COR-L47 (cell line): ENCODE results near the gene TGFBR3L.
"Not testable (repeated sequence)": the region's sequence is repeated elsewhere in the genome, so short reads cannot be mapped to it uniquely, and the experiment has no call there.

Experiments
- DNase-seq: peaks from one replicate; lab custom pipeline; 2025; lab: John Stamatoyannopoulos, UW

The TGFBR3L gene

DNA sequence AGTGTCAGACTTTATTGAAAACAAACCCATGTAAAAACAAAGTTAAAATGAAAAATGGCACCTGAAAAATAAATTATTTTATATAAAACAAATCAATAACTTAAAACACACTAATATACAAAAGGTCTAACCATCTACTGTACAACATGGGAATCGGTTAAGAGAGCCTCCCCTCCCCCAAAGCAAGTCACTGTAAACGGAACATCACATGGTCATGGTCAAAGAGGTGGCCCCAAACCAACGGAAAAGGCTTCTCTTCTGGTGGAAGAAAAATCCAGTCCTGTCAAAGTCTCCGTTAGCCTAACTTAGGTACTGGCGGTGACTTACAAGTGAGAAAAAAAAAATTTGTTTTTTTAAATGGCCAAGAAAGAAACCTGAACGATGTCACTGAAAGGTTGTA is 44.6 kb downstream of the TGFBR3L start:
- no peak for DNase-seq

DNA sequence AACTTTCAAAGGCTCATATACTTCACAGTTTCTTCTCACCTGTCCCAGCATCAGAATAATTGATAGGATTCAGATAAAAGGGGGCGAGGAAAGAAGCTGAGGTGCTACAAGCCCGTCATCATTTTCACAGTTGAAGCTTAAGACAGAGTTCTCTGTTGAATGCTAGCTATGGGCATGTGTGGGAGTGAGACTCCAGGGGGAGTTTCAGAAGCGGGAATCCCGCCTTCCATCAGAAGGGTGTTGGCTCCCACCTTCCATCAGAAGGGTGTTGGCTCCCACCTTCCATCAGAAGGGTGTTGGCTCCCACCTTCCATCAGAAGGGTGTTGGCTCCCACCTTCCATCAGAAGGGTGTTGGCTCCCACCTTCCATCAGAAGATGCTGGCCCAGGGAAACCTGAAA is 46.5 kb downstream of the TGFBR3L start:
- DNase-seq = not testable (repeated sequence)

DNA sequence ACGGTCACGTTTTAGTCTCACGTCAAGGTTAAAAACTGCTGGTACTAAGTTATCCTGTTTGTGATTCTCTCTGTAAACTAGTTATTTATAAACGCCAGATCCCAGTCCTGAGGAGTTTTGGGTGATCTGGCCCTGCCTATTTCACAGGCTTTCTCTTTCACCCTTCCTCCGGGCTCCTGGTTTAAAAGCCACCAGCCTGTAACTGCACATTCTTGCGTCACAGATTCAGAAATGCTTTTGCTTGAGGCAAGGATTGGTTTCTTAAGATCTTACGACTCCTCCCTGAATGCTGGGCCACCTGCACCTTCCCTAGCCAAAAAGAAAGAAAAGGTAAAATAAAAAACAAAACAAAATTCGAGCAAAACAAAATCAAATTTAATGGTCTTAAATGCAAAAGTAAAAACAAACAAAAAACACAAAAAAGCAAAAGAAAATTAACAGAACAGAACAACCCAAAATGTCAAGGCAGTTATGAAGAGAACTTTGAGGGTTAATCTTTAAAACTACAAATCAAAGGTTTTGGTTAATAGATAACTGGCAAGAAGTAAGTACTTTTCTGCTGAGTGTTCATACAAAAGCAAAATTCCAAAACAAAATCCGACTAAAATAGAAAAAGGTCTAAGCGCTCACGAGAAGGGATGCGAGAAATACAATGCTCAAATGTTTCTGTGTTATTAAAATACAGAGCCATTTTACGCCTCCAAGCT is 47.4 kb downstream of the TGFBR3L start:
- no peak for DNase-seq

DNA sequence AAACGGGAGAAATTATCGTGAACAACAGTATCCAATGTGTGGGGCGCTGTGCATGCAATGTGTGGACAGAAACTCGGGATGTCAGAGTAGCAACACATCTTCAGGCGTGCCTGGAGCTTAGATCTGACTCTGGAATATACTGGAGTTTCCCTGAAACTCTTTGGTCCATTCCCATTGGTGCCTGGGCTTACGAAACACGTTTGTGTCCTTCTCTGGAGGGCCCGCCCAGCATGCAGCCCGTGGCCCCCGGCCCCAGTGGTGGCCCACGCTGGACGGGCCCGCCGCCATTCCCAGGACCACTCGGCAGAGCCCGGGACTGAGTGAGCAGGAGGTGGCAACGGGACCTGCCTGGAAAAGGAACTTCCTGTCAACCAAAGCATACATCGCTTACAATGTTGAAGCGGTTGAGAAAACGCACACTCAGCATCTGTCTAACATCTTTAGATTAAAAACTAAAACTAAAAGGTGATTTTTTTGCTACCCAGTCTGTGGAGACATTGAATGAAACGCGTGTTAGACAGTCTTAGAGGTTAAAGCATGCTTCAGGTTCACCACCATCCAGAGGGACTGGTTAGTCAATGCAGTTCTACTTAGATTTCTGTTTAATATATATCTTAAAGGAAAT is 48.1 kb downstream of the TGFBR3L start:
- no peak for DNase-seq

DNA sequence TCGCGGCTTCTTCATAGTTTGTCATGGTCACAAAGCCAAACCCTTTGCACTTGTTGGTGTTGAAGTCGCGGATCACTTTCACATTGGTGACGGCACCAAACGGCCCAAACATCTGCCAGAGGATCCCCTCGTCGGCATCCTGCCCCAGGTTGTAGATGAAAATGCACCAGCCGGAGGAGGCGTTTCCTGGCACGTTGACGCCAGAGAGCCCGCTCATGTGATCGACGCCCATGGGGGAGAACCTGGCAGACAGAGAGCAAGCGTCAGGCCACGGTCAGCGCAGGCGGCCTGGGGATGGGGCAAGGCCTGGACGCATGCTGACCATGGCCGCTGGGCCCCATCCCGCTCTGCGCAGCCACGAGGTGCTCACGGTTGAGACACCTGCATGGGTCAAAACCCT is 48.9 kb downstream of the TGFBR3L start:
- DNase-seq = no peak

DNA sequence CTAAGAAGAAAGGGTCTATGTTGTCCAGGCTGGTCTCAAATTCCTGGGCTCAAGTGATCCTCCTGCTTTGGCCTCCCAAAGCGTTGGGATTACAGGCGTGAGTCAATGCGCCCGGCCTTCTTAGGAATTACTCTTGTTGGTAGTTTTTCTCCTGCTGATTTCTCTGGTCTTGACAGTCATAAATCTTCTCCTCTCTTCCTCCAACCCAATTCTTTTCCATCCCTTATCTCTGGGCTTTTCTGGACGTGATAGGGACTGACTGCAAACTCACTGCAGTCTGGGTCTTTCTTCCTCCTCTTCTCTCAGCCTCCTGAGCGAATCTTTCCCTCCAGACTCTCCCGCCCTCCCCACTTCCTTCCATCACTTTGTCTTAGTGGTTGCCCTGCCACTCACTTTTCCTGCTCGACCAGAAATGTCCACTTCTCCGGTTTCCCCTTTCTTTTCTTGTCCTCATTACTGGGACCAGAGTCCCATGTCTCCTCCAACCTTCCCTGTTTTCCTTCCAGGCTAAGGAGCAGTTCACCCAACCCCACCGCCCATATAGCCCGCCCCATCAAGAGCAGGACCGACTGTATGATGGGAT is 50.7 kb downstream of the TGFBR3L start:
- no peak for DNase-seq

DNA sequence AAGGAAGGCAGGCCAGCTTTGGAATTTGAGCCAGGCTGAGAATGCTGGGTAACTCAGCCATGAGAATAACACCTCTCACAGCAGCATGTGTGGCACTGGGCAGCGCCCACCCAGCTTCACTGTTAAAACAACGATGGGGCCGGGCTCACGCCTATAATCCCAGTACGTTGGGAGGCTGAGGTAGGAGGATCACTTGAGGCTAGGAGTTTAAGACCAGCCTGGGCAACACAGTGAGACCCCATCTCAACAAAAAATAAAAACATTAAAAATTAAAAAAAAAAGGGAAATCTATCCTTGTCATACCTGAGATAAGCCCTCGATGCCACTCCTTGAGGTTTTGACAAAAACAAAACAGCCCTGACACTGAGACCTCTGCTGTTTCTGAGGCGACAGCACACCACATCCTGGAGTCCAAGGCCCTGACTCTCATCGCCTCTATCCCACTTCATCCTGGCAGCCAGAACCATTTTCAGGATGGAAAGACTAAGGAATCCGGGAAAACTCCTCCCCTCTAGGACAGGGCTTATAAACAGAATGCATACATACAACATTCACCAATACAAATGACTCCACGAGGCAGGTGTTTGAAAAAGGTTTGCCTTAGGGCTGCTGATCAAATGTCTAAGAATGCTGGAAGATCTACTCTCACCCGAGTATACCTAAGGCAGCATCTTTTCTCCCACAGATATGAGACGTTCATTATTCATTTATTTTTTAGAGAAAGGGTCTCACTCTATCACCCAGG is 51.5 kb downstream of the TGFBR3L start:
- no peak for DNase-seq

DNA sequence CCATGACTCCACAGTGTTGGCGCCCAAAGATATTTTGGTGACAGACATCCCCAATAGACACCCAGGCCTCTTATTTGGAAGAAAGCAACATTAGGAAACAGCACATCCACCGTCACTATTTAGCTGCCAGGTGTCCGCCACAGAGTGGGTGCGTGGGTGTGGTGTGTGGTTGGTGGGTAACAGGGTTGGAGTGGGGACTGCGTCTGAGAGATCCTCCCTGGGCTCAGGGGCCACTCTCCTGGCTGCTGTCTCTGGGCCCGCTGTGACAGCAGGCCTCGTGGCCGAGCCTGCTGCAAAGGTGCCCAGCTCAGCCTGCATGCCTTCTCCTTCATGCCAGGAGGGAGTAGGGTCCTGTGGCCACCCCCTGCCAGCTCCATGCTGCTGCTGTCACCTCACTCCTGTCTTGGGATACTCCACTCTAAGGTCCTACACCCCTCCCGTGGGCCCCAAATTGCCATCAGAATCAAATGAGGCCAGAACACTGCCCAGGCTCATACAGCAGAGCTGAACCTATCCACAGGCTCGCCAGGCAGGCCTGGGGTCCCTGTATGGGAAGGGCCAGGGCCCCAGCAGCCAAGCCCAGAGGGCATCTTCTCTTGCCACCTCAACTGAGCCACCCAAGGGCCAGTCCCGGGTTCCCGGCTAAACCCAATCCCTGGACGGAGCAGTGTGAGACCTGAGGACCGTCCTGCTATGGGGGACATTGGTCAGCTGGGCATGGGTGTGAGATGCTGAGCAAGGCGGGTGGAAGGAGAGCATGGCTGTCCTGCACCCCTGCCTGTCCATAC is 53.6 kb downstream of the TGFBR3L start:
- DNase-seq = no peak
